GM18951 (cell line): ENCODE data around the gene HIPK3.

ENCODE experiments used
- POLR2A ChIP-seq: IDR thresholded peaks from 4 replicates; pipeline ENCODE4 v1.6.1; 2011; ENCODE audit warnings: mild to moderate bottlenecking; ENCODE audit not compliant: insufficient read length, insufficient read depth; ENCODE audit errors: extremely low read depth
- in situ Hi-C: fragments of 300-500 bp; cut with MboI; formaldehyde crosslinking; loops from one replicate; pipeline ENCODE4 v1.12.0; 2022; ENCODE audit warnings: low sequenced_read_pairs, mixed read lengths, inconsistent platforms; ENCODE audit not compliant: unreplicated experiment

HIPK3 gene

GRCh38 chr11:33387581-33387980, 130.4 kb downstream of the HIPK3 start:
- TF ChIP-seq POLR2A, result no peak
- in situ Hi-C loops, result no loop called here

- no peak for TF ChIP-seq POLR2A
- in situ Hi-C loops, result no loop called here
Measured at GRCh38 chr11:33387996-33388395, 130.8 kb downstream of the HIPK3 start.

GRCh38 chr11:33388793-33389525, 131.8 kb downstream of the HIPK3 start:
- TF ChIP-seq POLR2A, result no peak
- in situ Hi-C loops, result no loop called here

- in situ Hi-C loops, result no loop called here
- TF ChIP-seq POLR2A, result no peak
Measured at GRCh38 chr11:33389635-33390034, 132.5 kb downstream of the HIPK3 start.

GRCh38 chr11:33390944-33391892, 134.0 kb downstream of the HIPK3 start:
- TF ChIP-seq POLR2A, result no peak
- in situ Hi-C loops, result no loop called here

- in situ Hi-C loops, result no loop called here
- no peak for TF ChIP-seq POLR2A
Measured at GRCh38 chr11:33391893-33392251, 134.7 kb downstream of the HIPK3 start.

- no peak for TF ChIP-seq POLR2A
- in situ Hi-C loops, result no loop called here
Measured at GRCh38 chr11:33394431-33395109, 137.4 kb downstream of the HIPK3 start.

GRCh38 chr11:33396361-33396760, 139.2 kb downstream of the HIPK3 start:
- in situ Hi-C loops, result no loop called here
- TF ChIP-seq POLR2A, result no peak

GRCh38 chr11:33399421-33399820, 142.2 kb downstream of the HIPK3 start:
- in situ Hi-C loops, result no loop called here
- TF ChIP-seq POLR2A, result no peak

- in situ Hi-C loops, result no loop called here
- TF ChIP-seq POLR2A, result no peak
Measured at GRCh38 chr11:33402066-33402465, 144.9 kb downstream of the HIPK3 start.

GRCh38 chr11:33403344-33403743, 146.2 kb downstream of the HIPK3 start:
- in situ Hi-C loops, result no loop called here
- no peak for TF ChIP-seq POLR2A

GRCh38 chr11:33405834-33406602, 148.8 kb downstream of the HIPK3 start:
- TF ChIP-seq POLR2A, result no peak
- in situ Hi-C loops, result no loop called here
